ENCODE results near the gene BLM. TPM values are rescaled to one million over a fixed set of nuclear protein-coding genes. Genes with fewer than 3 reads are reported as not detected.
A peak's percentile ranks its signal among the peaks of the same experiment; 100 is the strongest.

Gene BLM
- total RNA-seq, 1 donor from 2014 or later: 4.1 TPM

DNA sequence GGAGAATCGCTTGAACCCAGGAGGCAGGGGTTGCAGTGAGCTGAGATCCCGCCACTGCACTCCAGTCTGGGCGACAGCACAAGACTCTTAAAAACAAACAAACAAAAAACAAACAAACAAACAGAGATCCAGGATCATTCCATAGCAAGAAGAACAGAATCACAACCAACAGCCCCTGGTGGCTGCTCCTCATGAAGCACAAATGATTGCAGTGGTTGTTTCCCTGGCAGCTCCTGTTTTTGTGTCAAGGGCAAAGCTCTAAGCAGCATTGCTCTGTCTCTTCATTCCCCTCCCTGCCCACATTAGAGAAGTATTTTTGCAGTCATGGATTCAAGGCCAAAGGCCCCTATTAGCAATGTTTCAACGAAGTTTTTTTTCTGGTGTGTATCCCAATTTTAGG lies 25.8 kb upstream of the BLM start:
- no peak for DNase-seq (ENCODE audit: low spot score)

DNA sequence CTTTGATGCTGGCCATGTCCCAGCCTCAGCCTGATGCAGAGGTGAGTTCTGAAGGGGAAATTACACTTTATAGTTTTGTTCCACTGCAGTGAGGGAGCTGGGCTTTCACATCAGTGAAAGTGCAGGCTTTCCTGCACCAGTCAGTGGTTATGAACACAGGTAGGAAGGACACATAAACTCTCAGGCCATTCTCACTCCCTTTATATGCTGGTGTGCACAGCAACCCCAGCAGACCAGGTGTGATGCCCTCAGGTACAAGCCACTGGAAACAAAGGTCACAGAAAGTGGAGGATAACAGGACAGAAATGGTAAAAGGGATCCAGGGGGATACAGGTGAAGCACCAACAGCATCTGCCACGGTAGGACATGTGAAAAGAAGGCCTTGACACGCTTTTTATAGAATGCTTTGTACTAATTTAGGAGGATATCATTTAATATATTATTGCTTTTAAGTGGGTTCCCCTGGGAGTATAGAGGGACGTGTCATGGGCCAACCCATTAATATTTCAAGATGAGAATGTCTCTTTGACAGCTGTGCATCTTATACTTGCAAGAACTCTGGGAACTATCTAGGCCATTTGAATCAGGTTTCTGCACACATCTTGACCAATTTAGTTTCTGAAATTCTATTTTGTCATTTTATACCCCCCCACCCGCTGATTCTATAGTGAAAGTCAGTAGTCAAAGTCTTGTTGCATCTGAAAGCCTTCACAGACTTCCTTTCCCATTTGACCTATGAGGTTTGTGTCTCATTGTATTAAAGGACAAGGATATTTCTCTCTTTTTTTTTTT lies 25.0 kb upstream of the BLM start:
- no peak for DNase-seq (ENCODE audit: low spot score)

DNA sequence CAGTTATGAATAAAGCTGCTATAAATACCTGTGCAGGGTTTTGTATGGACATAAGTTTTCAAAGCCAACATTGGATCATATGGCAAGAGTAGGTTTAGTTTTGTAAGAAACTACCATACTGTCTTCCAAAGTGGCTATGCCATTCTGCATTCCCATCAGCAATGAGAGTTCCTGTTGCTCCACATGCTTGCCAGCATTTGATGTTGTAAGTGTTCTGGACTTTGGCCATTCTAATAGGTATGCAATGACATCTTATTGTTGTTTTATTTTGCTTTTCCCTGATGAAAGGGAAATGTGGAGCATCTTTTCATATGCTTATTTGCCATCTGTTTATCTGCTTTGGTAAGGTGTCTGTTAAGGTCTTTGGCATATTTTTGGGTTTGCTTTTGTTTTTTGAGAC lies 22.2 kb upstream of the BLM start:
- no peak for DNase-seq (ENCODE audit: low spot score)

DNA sequence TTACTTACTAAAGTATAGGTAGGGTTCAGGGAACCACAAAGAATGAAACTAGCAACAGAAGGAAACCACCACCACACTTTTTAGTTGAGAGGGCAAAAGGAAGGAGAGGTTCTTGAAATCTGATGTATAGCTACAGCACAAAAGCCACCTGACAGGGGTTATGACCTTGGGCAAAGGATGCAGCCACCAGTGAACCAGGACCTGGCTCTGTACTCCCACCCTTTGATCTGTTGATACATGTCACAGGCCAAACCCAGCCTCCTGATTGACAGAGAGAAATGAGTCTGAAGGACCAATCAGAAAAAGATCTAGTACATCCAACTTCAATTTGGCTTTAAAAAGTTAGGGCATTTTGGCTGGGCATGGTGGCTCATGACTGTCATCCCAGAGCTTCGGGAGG lies 20.0 kb upstream of the BLM start:
- DNase-seq (ENCODE audit: low spot score): no peak

DNA sequence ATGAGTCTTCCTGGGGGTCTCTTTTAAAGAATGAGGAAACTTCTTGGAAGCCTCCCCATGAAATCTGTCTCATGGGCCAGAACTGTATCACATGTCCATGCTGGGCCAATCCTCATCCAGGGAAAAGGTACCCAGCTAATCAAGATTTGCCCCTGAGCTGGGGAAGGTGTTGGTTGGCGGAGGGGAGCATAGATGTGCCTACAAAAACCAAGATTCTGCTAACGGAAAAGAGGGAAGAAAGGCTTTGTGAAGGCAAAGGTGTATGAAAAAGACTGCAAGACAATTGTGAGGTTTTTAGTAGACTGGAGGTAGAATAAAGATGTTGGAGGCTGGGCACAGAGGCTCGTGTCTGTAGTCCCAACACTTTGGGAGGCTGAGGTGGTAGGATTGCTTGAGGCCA lies 18.5 kb upstream of the BLM start:
- DNase-seq (ENCODE audit: low spot score): no peak

DNA sequence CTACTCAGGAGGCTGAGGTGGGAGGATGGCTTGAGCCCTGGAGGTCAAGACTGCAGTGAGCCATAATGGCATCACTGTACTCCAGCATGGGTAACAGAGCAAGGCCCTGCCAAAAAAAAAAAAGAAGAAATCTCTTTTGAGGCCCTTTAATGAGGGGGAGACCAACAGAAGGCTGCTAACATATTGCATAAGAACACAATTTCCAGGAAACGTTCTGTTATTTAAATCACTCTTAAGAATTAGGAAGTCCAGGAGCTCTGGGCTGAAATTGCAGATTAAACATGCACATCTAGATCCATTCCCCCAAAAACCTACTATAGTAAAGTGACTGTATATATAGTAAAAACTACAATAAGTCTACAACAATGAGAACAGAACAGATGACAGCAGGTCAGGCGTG lies 16.1 kb upstream of the BLM start:
- DNase-seq (ENCODE audit: low spot score): no peak

DNA sequence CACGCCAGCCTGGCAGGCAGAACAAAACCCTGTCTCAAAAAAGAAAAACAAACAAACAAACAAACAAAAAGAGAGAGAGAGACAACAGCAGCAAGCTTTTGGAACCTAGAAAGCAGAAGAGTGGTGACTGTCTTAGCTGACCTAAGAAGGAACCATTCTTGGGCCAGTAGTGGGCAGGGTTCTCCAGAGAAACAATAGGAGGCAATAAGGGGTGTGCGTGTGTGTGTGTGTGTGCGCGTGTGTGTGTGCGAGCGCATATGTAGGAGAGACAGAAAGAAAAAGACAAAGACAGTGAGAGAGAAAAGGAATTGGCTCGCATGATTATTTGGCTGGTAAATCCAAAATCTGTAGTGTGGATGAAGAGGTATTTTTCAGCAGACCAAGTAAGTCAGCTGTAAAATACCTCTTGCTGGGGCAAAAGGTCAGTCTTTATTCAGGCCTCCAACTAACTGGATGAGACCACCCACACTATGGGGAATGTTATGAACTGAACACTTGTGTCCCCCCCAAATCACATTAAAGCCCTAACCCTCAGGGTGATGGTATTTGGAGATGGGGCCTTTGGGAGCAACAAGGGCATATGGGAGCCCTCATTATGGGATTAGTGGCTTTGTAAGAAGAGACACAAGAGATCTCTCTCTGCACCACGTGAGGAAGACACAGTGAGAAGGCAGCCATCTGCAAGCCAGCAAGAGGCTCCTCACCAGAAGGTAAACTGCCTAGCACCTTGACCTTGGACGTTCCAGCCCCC lies 15.1 kb upstream of the BLM start:
- DNase-seq (ENCODE audit: low spot score): no peak

DNA sequence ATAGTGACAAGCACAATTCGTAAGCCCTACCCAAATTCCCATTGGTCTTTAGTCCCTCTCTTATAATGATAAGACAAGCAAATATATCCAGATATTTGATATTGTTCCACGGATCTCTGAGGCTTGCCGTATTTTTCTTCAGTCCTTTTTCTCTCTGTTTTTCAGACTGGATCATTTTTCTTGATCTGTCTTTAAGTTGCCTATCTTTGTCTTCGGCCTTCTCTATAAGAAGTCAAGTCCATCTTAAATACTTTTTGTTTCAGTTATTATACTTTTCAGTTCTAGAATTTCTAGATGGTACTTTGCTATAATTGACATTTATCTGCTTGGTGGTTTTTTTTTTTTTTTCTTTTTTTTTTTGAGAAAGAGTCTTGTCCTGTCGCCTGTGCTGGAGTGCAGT lies 13.7 kb upstream of the BLM start:
- no peak for DNase-seq (ENCODE audit: low spot score)

DNA sequence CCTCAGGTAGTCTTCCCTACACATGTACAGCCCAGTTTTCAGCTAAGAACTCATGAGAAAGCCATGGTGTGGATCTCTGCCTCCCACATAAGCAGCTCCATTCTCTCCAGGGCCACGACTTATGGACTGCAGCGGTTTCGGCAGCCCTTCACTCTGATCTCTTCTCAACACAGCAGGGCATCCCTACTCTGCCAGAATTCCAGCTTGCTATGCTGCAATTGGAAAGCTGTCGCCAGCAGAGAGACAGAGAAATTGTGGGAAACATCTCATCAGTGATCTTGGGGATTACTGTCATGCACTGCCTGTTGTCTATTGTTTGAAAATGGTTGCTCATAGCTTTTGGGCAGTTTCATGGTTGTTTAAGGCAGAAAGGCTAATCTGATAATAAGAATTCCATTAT lies 11.9 kb upstream of the BLM start:
- no peak for DNase-seq (ENCODE audit: low spot score)

DNA sequence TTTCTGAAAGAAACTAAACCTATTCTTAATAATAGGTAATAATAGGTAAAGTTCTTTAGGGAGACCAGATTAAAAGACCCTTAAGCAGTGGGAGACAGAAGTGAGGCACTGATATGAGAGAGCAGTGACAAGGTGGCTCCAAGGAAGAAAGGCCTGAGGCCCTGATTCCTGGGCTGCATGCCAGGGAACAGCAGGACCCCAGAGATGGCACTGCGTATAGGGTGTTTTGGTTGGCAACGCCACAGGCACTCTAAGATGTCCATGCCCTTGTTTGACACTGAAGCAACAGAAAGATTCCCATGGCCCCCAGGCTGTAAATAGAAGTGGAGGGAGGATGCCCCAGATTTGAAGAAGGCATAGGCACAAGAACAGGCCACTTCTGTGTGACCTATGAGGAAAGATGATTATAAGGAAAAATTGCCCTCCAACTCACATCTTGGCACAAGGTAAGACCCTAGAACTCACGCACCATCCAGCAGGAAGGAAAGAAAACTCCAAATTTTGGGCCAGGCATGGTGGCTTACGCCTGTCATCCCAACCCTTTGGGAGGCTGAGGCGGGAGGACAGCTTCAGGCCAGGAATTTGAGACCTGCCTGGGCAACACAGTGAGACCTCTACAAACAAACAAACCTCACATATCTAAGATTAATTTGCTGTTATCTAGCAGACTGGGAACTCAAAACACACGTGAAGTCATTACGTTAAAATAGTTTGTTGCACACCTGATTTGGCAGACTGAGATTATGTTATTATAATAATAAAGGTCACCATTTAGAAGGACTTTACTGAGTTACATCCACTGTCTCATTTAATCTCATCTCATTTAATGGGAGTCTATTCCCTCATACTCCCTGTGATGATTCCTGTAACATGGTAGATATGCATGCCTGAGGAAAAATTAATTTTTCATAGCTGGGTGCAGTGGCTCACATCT lies 10.5 kb upstream of the BLM start:
- DNase-seq (ENCODE audit: low spot score): peak; percentile 5

DNA sequence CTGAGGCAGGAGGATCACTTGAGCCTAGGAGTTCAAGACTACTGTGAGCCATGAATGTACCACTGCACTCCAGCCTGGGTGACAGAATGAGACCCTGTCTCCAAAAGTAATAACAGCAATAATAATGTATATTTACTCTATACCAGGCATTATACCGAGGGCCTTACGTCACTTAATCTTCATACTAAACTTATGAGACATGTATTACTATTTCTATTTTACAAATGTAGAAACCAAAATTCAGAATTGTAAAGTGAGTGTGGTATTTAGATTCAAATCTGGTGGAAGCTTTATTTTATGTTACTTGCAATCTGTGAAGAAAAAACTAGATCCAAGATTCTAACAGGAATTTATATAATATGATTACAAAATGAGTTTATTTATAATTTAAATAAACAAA lies 9.7 kb upstream of the BLM start:
- DNase-seq (ENCODE audit: low spot score): no peak

DNA sequence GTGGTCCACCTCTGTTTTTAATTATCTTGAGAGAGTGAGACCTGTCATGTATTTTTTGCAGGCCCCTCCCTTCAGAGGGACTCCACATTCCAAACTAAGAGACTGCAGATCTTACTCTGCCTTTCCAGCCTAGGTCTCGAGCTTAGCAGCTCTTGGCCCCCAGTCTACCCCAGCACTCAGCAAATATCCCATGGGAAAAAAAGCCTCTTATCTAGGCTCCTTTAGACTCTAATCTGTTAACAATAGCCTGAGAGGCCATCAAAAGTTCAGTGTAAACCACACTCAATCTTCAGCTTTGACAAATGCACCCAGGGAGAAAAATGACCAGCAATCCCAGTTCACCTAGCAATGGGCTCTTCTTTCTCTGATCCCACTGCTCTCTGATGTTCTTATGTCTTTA lies 8.6 kb upstream of the BLM start:
- DNase-seq (ENCODE audit: low spot score): no peak

DNA sequence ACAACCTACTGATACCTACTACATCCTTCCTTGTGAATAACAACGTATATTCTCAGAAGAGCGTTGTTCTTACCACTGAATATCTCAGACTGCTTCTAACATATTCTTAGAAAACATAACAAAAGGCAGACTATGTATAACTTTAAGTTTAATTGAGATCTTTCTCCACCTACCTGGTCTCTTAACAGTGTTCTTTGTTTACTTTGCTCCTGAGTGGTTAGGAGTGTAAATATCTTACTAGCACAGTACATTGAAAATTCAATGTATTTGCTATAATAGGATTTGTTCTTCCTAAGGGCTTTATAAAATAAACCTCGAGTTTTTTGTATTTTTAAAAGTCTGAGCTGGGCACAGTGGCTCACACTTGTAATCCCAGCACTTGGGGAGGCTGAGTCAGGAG lies 7.9 kb upstream of the BLM start:
- DNase-seq (ENCODE audit: low spot score): no peak

DNA sequence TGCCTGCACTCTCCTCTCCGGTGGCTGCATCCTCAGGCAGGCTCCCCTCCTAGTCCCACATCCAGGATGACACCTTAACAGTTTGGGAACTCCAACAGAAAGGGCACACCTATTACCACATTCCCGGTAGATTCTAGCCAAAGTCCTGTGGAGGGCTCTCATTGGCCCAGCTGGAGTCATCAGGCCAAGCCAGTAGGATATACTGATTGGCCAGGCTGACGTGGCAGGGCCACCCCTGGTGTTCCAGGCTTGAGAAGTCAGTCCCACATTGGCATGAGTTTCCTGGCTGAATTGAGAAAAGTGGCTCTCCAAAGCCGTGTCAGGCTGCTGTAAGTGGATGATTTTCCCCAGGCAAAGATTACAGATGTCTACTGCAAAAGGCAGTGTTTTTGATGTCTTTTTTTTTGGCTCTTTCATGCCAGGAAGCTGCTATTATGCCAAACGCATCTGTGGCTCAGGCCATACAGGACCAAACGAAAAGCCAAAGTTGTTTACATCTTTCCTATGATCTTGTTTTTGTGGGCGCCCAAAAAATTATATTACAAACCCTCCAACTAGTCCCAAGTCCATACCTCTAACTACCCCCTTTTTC lies 6.6 kb upstream of the BLM start:
- peak; percentile 9 for DNase-seq (ENCODE audit: low spot score)

DNA sequence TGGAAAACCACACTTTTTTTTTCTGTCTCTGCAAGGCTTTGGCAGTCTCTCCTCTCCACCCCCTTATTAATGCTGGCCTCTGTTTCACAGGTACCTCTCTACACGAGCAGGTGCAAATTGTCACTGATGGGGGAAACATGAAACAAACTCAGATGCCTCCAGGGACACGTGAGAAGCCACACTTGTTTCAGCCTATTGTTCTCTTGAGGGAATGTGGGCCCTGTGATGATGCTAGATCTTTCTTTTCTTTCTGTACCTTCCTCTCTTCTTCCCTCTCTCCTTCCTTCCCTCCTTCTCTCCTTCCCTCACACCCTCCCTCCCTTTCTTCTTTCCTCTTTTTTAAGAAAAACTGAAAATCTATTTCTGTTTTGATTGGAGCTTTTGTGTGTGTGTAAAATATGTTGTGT lies 5.7 kb upstream of the BLM start:
- no peak for DNase-seq (ENCODE audit: low spot score)

DNA sequence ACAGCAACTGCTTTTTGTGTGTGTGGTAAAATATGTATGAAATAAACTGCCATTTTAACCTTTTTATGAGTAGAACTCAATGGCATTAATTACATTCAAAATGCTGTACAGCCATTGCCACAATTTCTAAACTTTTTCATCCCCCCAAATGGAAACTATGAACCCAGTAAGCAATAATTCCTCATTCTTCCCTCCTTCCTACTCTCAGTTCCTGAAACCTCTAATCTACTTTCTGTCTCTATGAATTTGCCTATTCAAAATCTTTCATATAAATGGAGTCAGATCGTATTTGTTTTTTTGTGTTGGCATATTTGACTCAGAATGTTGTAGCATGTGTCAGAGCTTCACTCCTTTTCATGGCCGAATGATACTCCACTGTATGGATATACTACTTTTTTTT lies 5.3 kb upstream of the BLM start:
- no peak for DNase-seq (ENCODE audit: low spot score)

DNA sequence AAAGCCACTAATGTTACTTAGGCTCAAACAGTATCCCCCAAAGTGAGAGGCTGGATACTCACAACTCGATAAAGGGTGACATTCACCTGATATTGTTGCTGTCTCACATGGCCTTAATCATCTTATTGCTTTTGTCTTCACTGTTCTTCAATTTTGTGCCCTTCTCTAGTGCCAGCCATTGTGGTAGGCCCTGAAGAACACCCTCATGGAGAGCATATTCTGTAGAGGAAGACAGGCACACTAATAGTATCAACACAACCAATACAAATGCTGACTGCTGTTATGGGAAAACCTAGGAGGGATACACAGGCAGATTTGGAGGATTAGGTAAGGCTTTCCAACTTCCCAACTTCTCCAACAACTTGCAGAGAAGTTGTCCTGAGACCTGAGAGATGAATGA lies 4.1 kb upstream of the BLM start:
- DNase-seq (ENCODE audit: low spot score): no peak

DNA sequence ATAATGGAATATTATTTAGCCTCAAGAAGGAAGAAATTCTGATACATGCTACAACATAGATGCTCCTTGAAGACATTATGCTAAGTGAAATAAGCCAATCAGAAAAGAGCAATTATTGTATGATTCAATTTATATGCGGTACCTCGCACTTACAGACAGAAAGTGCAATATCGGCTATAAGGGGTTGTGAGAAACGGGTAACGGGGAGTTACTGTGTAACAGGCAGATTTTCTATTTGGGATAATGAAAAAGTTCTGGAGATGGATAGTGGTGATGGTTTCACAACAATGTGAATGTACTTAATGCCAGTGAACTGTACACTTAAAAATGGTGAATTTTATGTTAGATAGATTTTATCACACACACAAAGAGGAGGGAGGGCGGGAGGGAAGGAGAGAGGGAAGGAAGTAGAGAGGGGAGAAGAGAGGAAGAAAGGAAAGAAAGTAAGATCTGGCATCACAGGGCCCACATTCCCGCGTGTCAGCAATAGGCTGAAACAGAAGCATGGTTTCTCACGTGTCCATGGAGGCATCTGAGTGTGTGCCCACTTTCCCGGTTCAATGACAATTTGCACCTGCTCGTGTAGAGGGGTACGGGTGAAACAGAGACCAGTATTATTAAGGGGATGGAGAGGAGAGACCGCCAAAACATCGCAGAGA lies 700 bp upstream of the BLM start:
- DNase-seq (ENCODE audit: low spot score): peak; percentile 5

DNA sequence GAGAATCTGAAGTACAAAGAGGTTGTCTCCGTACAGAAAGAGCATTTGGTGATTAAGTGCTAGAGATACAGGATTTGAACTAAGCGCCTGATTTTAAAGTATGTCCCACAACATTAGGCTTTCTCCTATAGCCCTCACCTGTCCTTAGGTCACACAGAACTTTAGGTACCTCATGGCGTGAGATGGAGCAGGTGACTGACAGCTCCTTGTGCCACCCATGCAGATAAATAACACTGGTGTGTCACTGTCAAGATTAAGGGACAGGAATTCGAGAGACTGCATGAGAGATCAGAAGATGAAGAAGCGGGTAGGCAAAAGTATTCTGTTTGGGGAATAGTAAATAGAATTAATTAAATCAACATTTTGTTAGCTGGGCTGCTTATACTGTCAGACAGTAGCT lies 1.1 kb downstream of the BLM start:
- DNase-seq (ENCODE audit: low spot score): no peak

DNA sequence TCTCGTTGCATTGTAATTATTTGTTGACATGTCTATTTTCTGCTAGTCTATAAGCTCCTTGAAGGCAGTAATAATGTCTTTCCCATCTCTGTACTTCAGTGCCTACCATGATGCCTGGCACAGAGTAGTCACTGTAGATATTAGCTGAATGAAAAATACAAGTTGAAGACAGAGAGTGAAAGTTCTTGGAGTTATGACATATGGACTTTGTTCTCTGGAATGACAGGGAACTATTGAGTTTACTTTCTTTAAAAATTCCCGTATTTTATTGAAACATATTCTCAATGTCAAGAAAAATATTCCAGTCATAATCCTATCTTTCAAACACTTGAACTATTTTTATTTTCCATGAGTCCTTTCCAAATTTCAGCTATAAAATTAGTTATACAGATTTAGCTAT lies 3.0 kb downstream of the BLM start:
- DNase-seq (ENCODE audit: low spot score): no peak

DNA sequence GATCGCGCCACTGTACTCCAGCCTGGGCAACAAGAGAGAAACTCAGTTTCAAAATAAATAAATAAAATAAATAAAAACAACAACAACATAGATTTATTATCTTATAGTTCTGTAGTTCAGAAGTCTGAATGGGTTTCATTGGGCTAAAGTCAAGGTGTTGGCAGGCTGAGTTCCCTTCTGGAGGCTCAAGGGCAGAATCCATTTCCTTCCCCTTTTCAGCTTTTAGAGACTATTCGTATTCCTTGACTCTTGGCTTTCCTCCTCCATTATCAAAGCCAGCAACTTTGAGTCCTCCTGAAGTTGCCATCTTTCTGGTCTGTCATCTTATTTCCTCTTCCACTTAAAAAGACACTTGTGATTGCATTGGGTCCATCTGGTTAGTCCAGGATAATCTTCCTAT lies 12.1 kb downstream of the BLM start:
- no peak for DNase-seq (ENCODE audit: low spot score)

Data from umbilical cord (tissue), 2 donors.